Spleen (tissue), 11 donors: Measurements from ENCODE around the gene SESN2. TPM values are rescaled to one million over a fixed set of nuclear protein-coding genes. Genes with fewer than 3 reads are reported as not detected.
A peak's percentile ranks its signal among the peaks of the same experiment; 100 is the strongest.

Experiments used
- DNase-seq: peaks from one replicate; pipeline ENCODE4 v3.0.0-alpha.2; 2020
- H3K27ac ChIP-seq, 8 donors: fragments of 200-600 bp; sonication (generic) in 7 of 8; 1 replicate in 4 of 8; 2 replicates in 4 of 8; pipeline versions ENCODE4 v1.5.0 to v1.8.0; 2016 to 2021; ENCODE audit warnings: inconsistent platforms in 4 of 8, mild to moderate bottlenecking in 4 of 8, moderate library complexity in 1 of 8
- H3K27me3 ChIP-seq, 7 donors: fragments of 200-600 bp; sonication (generic) in 6 of 7; replicated peaks in 1 of 7; 1 replicate in 4 of 7; 2 replicates in 3 of 7; pipeline versions ENCODE4 v1.5.0 to v1.8.0; 2016 to 2021; ENCODE audit warnings: inconsistent platforms in 3 of 7, mild to moderate bottlenecking in 1 of 7
- H3K36me3 ChIP-seq, 6 donors: fragments of 200-600 bp; sonication (generic) in 5 of 6; 1 replicate in 4 of 6; 2 replicates in 2 of 6; pipeline versions ENCODE4 v1.5.0 to v1.8.0; 2016 to 2021; ENCODE audit warnings: inconsistent platforms in 2 of 6
- H3K4me1 ChIP-seq, 6 donors: fragments of 200-600 bp; sonication (generic) in 5 of 6; 1 replicate in 3 of 6; 2 replicates in 3 of 6; pipeline versions ENCODE4 v1.5.0 to v1.8.0; 2016 to 2021; ENCODE audit warnings: inconsistent platforms in 3 of 6
- H3K4me3 ChIP-seq, 8 donors: fragments of 200-600 bp; sonication (generic) in 7 of 8; 1 replicate in 4 of 8; 2 replicates in 4 of 8; pipeline versions ENCODE4 v1.5.0 to v1.8.0; 2016 to 2021; ENCODE audit warnings: inconsistent platforms in 4 of 8, mild to moderate bottlenecking in 4 of 8, moderate library complexity in 2 of 8
- H3K9me3 ChIP-seq, 8 donors: fragments of 200-600 bp; sonication (generic) in 7 of 8; 1 replicate in 4 of 8; 2 replicates in 4 of 8; pipeline versions ENCODE4 v1.5.0 to v1.8.0; 2016 to 2021; ENCODE audit warnings: inconsistent platforms in 4 of 8
- CTCF ChIP-seq, 11 experiments: fragments of 200-600 bp in 7 of 11; fragments of 450-650 bp in 4 of 11; sonication (generic) in 4 of 11; IDR thresholded peaks in 8 of 11; conservative IDR thresholded peaks in 3 of 11; 1 replicate in 7 of 11; 2 replicates in 4 of 11; pipeline versions ENCODE4 v1.4.0 to v1.8.0; 2016 to 2021; ENCODE audit warnings: antibody characterized with exemption in 11 of 11, inconsistent platforms in 4 of 11, mild to moderate bottlenecking in 1 of 11
- POLR2A ChIP-seq, 3 donors: fragments of 450-650 bp; IDR thresholded peaks; one replicate each; pipeline ENCODE4 v1.5.1; 2017; ENCODE audit warnings: antibody characterized with exemption in 3 of 3, mild to moderate bottlenecking in 1 of 3
- POLR2AphosphoS5 ChIP-seq, 3 donors: sonication (generic); formaldehyde crosslinking; IDR thresholded peaks; one replicate each; pipeline ENCODE4 v1.5.1; 2017; ENCODE audit warnings: antibody characterized with exemption in 3 of 3
- WGBS, 5 donors: extraction: QIAGEN DNeasy Blood & Tissue Kit in 3 of 5; methylation state at CpG; one replicate each; pipeline versions ENCODE4 v1.1.5 to v1.1.7; 2013 to 2018; 5-methylcytosine and 5-hydroxymethylcytosine counted together
- intact Hi-C: fragments of 100-400 bp; cut with DNase I; formaldehyde crosslinking; loops from one replicate; pipeline ENCODE4 v1.15.0; 2023; ENCODE audit warnings: low total_unique reads
- polyA plus RNA-seq, 3 donors: library from polyadenylated mRNA; stranded (reverse); fragments of 200-250 nt; gene quantifications; one replicate each; pipeline ENCODE4 v1.2.1, GENCODE V29; 2013
- total RNA-seq, 7 donors: library from RNA; depleted of rRNA in 3 of 7; stranded (reverse); fragments of >200 nt in 3 of 7; fragmentation: NEBNext Ultra II Directional in 4 of 7; extraction: Animal tissue kit (Norgen Biotek cat#: 25700) in 4 of 7; gene quantifications; one replicate each; pipeline versions ENCODE4 v1.1.0 to v1.2.1, GENCODE V29; 2016 to 2021
- donor health status: healthy with polysubstance abuse.
- donor health status: DM: no; HTN: no; CAD: no; lungs with moderate emphysema.
- donor health status: DM: no; HTN: no; CAD: no.
- donor health status: Bipolar disorder and iron deficiency.
- donor health status: healthy.
- donor health status: DM: no; HTN: no; CAD: no.
- donor health status: DM: yes; HTN: yes; CAD: no.

Gene SESN2
- total and polyA plus RNA-seq, 10 donors = 2.4 to 16.7 (median 8.2) TPM

GRCh38 chr1:28240024-28240423 is 19.3 kb upstream of the SESN2 start:
- H3K27me3 ChIP-seq = no peaks in the 10 kb centered on the region
- peaks cover 32 to 87% (median 49%) of the 10 kb centered on the region in 6 donors for H3K4me1 ChIP-seq
- 84 to 96% (median 95%) methylated on average over 4 of the region's 4 CpGs for WGBS, 5 donors
- H3K36me3 ChIP-seq = peaks cover 0 to 34% (median 4%) of the 10 kb centered on the region in 6 donors
- no peak for DNase-seq
- no peaks in the 10 kb centered on the region for H3K9me3 ChIP-seq
- H3K27ac ChIP-seq = no peak overlapping the region
- intact Hi-C loops = no loop called here
- H3K4me3 ChIP-seq = no peak overlapping the region
- TF ChIP-seq CTCF (IDR thresholded peaks at IDR 0.05 in 8 of 11, conservative IDR thresholded peaks at IDR 0.05 in 3 of 11) (no peak), POLR2AphosphoS5 (IDR thresholded peaks at IDR 0.05) (no peak), POLR2A (IDR thresholded peaks at IDR 0.05) (no peak)

GRCh38 chr1:28241638-28242241 is 17.6 kb upstream of the SESN2 start:
- H3K27me3 ChIP-seq = no peaks in the 10 kb centered on the region
- 84 to 93% (median 88%) methylated on average over 10 of the region's 10 CpGs for WGBS, 5 donors
- DNase-seq = no peak
- peaks cover 38 to 89% (median 55%) of the 10 kb centered on the region in 6 donors for H3K4me1 ChIP-seq
- no peak overlapping the region for H3K27ac ChIP-seq
- H3K4me3 ChIP-seq = no peak overlapping the region
- intact Hi-C loops = no loop called here
- H3K36me3 ChIP-seq = peaks cover 0 to 34% (median 4%) of the 10 kb centered on the region in 6 donors
- H3K9me3 ChIP-seq = no peaks in the 10 kb centered on the region
- TF ChIP-seq POLR2A (IDR thresholded peaks at IDR 0.05) (no peak), CTCF (IDR thresholded peaks at IDR 0.05 in 8 of 11, conservative IDR thresholded peaks at IDR 0.05 in 3 of 11) (no peak), POLR2AphosphoS5 (IDR thresholded peaks at IDR 0.05) (no peak)

DNA sequence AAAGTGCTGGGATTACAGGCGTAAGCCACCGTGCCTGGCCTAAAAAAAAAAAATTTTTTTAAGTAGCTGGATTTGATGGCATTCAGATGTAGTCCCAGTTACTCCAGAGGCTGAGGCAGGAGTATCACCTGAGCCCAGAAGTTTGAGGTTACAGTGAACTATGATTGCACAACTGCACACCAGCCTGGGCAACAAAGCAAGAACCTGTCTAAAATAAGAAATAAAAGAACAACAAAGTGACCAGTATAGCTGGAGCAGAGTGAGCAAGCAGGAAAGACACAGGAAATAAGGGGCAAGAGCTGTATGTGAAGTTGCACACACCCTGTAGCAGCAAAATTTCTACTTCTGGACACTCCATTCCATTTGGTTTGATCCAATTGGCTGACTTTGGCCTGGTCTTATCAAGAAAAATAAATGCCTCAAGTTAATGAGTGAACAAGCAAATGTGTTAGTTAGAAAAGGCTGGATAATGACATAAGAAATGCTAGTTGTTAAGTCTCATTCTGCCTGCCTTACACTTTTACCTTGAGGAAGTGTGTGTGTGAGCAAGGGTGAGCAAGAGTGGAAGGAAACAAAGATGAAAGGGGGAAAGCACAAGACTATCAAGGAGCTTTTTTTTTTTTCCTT is 15.5 kb upstream of the SESN2 start:
- H3K9me3 ChIP-seq = no peaks in the 10 kb centered on the region
- WGBS, 5 donors = 62 to 82% (median 73%) methylated on average over 2 of the region's 2 CpGs
- H3K27ac ChIP-seq = peak overlapping the region in 7 of 8 donors; percentile 65 to 97 (median 94)
- H3K27me3 ChIP-seq = no peaks in the 10 kb centered on the region
- TF ChIP-seq POLR2A (IDR thresholded peaks at IDR 0.05) (no peak), CTCF (IDR thresholded peaks at IDR 0.05 in 8 of 11, conservative IDR thresholded peaks at IDR 0.05 in 3 of 11) (no peak), POLR2AphosphoS5 (IDR thresholded peaks at IDR 0.05) (no peak)
- peaks cover 45 to 86% (median 59%) of the 10 kb centered on the region in 6 donors for H3K4me1 ChIP-seq
- no peak overlapping the region for H3K4me3 ChIP-seq
- intact Hi-C loops = no loop called here
- no peak for DNase-seq
- peaks cover 0 to 23% (median 2%) of the 10 kb centered on the region in 6 donors for H3K36me3 ChIP-seq

GRCh38 chr1:28244549-28245251 is 14.6 kb upstream of the SESN2 start:
- TF ChIP-seq POLR2AphosphoS5 (IDR thresholded peaks at IDR 0.05) (no peak), CTCF (IDR thresholded peaks at IDR 0.05 in 8 of 11, conservative IDR thresholded peaks at IDR 0.05 in 3 of 11) (no peak), POLR2A (IDR thresholded peaks at IDR 0.05) (no peak)
- H3K36me3 ChIP-seq = peaks cover 0 to 17% (median 2%) of the 10 kb centered on the region in 6 donors
- H3K27me3 ChIP-seq = no peaks in the 10 kb centered on the region
- intact Hi-C loops = no loop called here
- peak overlapping the region; percentile 65 to 97 (median 92) for H3K27ac ChIP-seq
- peaks cover 54 to 92% (median 68%) of the 10 kb centered on the region in 6 donors for H3K4me1 ChIP-seq
- H3K9me3 ChIP-seq = no peaks in the 10 kb centered on the region
- no peak for DNase-seq
- peak overlapping the region in 1 of 8 donors; percentile 73 for H3K4me3 ChIP-seq
- 61 to 70% (median 66%) methylated on average over 13 of the region's 13 CpGs for WGBS, 5 donors
